DOHH2 (cell line): ENCODE results near the gene ABLIM2.
A peak's percentile ranks its signal among the peaks of the same experiment; 100 is the strongest.

Experiments used
- H3F3A ChIP-seq: fragments of 200-600 bp; sonication (generic), shearing (Covaris generic); 2 replicates; pipeline ENCODE4 v1.6.0; 2016; ENCODE audit warnings: antibody characterized with exemption, mild to moderate bottlenecking; ENCODE audit not compliant: control insufficient read depth, insufficient read depth
- H3K27ac ChIP-seq: fragments of 200-600 bp; sonication (generic); 2 replicates; pipeline ENCODE4 v1.5.1; 2014; ENCODE audit warnings: low read depth, mild to moderate bottlenecking, low read length, moderate library complexity
- H3K27me3 ChIP-seq: fragments of 200-600 bp; sonication (generic); 2 replicates; pipeline ENCODE4 v1.6.1; 2014; ENCODE audit warnings: mild to moderate bottlenecking, low read length, mixed read lengths; ENCODE audit not compliant: control insufficient read depth
- H3K36me3 ChIP-seq: fragments of 200-600 bp; sonication (generic); 2 replicates; pipeline ENCODE4 v1.6.1; 2014; ENCODE audit warnings: mild to moderate bottlenecking, low read length, moderate library complexity, mixed read lengths; ENCODE audit not compliant: control insufficient read depth
- H3K4me1 ChIP-seq: fragments of 200-600 bp; sonication (generic); 2 replicates; pipeline ENCODE4 v1.6.1; 2014; ENCODE audit warnings: mild to moderate bottlenecking, low read length, mixed read lengths; ENCODE audit not compliant: control insufficient read depth
- H3K4me2 ChIP-seq: fragments of 200-600 bp; sonication (generic); 2 replicates; pipeline ENCODE4 v1.6.0; 2014; ENCODE audit warnings: mild to moderate bottlenecking, low read length, moderate library complexity
- H3K4me3 ChIP-seq: fragments of 200-600 bp; sonication (generic); 2 replicates; pipeline ENCODE4 v1.5.1; 2014; ENCODE audit warnings: mild to moderate bottlenecking, low read length, mixed read lengths
- H3K79me2 ChIP-seq: fragments of 200-600 bp; sonication (generic); 2 replicates; pipeline ENCODE4 v1.6.1; 2014; ENCODE audit warnings: mild to moderate bottlenecking, low read length, mixed read lengths; ENCODE audit not compliant: control insufficient read depth
- H3K9me2 ChIP-seq: fragments of 200-600 bp; sonication (generic); replicated peaks from 2 replicates; pipeline ENCODE4 v1.6.1; 2014; ENCODE audit warnings: mild to moderate bottlenecking, low read length, mixed read lengths; ENCODE audit not compliant: control insufficient read depth
- H3K9me3 ChIP-seq: fragments of 200-600 bp; sonication (generic); 2 replicates; pipeline ENCODE4 v1.6.1; 2014; ENCODE audit warnings: antibody characterized with exemption, low read length, mixed read lengths; ENCODE audit not compliant: control insufficient read depth, insufficient read depth
- H4K20me1 ChIP-seq: fragments of 200-600 bp; sonication (generic); 2 replicates; pipeline ENCODE4 v1.6.0; 2014; ENCODE audit warnings: low read depth, mild to moderate bottlenecking, antibody characterized with exemption, low read length, moderate library complexity; ENCODE audit not compliant: control insufficient read depth, insufficient read depth
- EZH2phosphoT487 ChIP-seq: fragments of 200-600 bp; sonication (generic); IDR thresholded peaks from 2 replicates; pipeline ENCODE4 v1.6.1; 2017; ENCODE audit warnings: borderline replicate concordance, mild to moderate bottlenecking, antibody characterized with exemption, low read length, moderate library complexity, mixed read lengths
- TF ChIP-seq, protein P1 (sequence below): fragments of 200-600 bp; sonication (generic); IDR thresholded peaks from one replicate; pipeline ENCODE4 v1.5.1; 2014; ENCODE audit warnings: antibody characterized with exemption, mild to moderate bottlenecking, low read depth, low read length; ENCODE audit not compliant: poor library complexity, severe bottlenecking

ABLIM2 gene

DNA sequence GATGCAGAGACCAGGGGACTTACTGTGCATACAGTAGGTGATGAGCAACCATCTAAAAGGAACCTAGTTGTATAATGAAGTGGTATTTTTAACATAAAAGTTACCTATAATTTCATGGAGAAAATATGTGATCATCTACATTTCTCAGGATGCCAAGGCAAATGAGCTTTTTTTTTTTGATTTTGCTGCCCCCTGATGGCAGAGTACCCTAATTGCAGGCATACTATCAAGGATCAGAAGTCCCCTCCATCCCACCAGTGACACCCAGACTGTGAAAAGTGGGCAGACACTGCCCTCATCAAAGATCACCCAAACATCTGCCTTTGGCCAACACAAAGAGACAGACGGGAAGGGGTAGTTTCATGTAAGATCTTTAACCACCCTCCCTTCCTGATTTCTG is 9.6 kb upstream of the ABLIM2 start:
- Histone ChIP-seq H3K79me2 (no peaks in the 10 kb centered on the region), H3K4me1 (peaks cover 59% of the 10 kb centered on the region), H3K4me2 (no peak overlapping the region), H3K27ac (no peak overlapping the region), H3K27me3 (no peaks in the 10 kb centered on the region), H3K4me3 (no peak overlapping the region), H3F3A (0 out of 2 replicates have a peak, but pooled peaks cover 8% of the 10 kb centered on the region), H3K36me3 (no peaks in the 10 kb centered on the region), H4K20me1 (no peaks in the 10 kb centered on the region), H3K9me2 (no peaks in the 10 kb centered on the region), H3K9me3 (peaks cover 13% of the 10 kb centered on the region)
- no peak for TF ChIP-seq EZH2phosphoT487
- TF ChIP-seq, protein P1, sequence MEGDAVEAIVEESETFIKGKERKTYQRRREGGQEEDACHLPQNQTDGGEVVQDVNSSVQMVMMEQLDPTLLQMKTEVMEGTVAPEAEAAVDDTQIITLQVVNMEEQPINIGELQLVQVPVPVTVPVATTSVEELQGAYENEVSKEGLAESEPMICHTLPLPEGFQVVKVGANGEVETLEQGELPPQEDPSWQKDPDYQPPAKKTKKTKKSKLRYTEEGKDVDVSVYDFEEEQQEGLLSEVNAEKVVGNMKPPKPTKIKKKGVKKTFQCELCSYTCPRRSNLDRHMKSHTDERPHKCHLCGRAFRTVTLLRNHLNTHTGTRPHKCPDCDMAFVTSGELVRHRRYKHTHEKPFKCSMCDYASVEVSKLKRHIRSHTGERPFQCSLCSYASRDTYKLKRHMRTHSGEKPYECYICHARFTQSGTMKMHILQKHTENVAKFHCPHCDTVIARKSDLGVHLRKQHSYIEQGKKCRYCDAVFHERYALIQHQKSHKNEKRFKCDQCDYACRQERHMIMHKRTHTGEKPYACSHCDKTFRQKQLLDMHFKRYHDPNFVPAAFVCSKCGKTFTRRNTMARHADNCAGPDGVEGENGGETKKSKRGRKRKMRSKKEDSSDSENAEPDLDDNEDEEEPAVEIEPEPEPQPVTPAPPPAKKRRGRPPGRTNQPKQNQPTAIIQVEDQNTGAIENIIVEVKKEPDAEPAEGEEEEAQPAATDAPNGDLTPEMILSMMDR: peak; percentile 86

GRCh38 chr4:8167815-8168214 is 9.2 kb upstream of the ABLIM2 start:
- no peak overlapping the region for H3K4me3 ChIP-seq
- no peaks in the 10 kb centered on the region for H3K36me3 ChIP-seq
- peaks cover 60% of the 10 kb centered on the region for H3K4me1 ChIP-seq
- H3F3A ChIP-seq: 0 out of 2 replicates have a peak, but pooled peaks cover 8% of the 10 kb centered on the region
- no peak overlapping the region for H3K4me2 ChIP-seq
- H3K79me2 ChIP-seq: no peaks in the 10 kb centered on the region
- H3K9me3 ChIP-seq: peaks cover 13% of the 10 kb centered on the region
- no peaks in the 10 kb centered on the region for H3K9me2 ChIP-seq
- no peaks in the 10 kb centered on the region for H4K20me1 ChIP-seq
- no peaks in the 10 kb centered on the region for H3K27me3 ChIP-seq
- no peak overlapping the region for H3K27ac ChIP-seq
- no peak for TF ChIP-seq EZH2phosphoT487
- TF ChIP-seq, protein P1: no peak

DNA sequence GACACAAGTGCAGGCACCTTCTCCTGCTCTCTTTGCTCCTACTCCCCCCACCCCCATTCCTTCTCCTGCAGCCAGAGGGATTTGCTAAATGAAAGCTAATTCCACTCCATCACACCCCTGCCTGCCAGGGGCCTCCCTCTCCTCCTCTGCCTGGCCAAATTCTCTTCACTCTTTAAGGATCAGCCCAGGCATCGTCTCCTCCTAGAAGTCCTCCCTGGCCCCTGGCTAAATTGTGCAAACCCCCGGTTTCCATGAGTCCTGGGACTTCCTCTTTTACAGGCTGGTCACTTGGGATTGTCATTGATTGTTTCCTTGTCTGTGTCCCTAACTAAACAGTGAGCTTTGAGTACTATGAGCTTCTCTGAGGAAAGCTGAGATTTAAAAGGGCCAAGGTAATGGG is 8.7 kb upstream of the ABLIM2 start:
- TF ChIP-seq, protein P1: no peak
- no peak for TF ChIP-seq EZH2phosphoT487
- Histone ChIP-seq H3K27me3 (no peaks in the 10 kb centered on the region), H3K9me3 (peaks cover 13% of the 10 kb centered on the region), H3K4me3 (no peak overlapping the region), H4K20me1 (no peaks in the 10 kb centered on the region), H3K27ac (no peak overlapping the region), H3K4me1 (peaks cover 60% of the 10 kb centered on the region), H3K36me3 (no peaks in the 10 kb centered on the region), H3F3A (0 out of 2 replicates have a peak, but pooled peaks cover 8% of the 10 kb centered on the region), H3K9me2 (no peaks in the 10 kb centered on the region), H3K79me2 (no peaks in the 10 kb centered on the region), H3K4me2 (no peak overlapping the region)
